ENCODE results near the gene FCN2. TPM values are rescaled to one million over a fixed set of nuclear protein-coding genes. Genes with fewer than 3 reads are reported as not detected.

The FCN2 gene
- total and polyA plus RNA-seq, 2 of the 4 experiments (the other 2 are of a cell fraction) = not detected

DNA sequence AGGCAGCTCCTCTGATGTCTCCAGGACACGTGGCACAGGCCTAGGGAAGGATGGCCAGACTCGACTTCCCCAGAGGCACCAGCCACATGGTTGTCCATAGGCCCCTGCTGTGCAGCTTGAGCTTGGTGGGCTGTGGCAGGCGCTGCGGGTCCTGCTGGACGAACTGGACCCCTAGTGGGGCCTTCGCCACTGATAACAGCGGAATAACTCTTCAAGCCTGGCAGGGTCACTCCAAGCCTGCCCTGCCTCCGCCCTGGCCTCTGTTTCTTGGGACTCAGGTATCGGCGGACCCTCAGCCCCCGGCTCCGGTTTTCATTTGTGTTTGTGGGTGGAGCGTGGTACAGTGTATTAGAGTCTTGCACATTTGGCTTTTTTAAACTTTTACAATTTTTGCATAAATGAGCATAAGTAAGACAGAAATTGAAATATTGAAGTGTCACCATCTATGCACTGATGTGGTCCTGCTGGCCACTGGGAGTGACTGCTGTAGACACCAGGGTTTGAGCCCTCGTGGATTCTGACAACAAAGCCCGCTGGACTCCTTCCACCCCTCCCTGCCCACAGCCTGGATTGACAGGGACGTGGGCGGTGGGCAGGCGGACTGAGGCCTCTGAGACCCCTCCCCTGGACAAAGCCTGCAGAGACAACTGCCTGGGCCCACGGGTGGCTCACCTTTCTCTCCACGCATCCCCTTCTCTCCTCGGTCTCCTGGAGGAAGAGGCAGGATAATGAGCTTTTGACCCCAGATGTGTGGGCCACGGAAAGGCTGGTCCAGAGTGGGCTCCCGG, 33.3 kb downstream of the FCN2 start:
- Histone ChIP-seq H3K14ac (replicated peaks; ENCODE audit: low read depth, low read length) (no peak overlapping the region), H3K9ac (ENCODE audit: low read depth, low read length) (no peak overlapping the region), H3K27me3 (ENCODE audit: control insufficient read depth, insufficient read depth, low read length) (peaks cover 43% of the 10 kb centered on the region), H2BK120ac (ENCODE audit: low read depth, low read length) (no peak overlapping the region), H3K23ac (ENCODE audit: low read depth, low read length) (no peak overlapping the region), H4K91ac (ENCODE audit: insufficient read depth, low read depth, low read length) (no peak overlapping the region), H3K18ac (ENCODE audit: low read depth, low read length) (no peak overlapping the region), H3K9me1 (ENCODE audit: insufficient read depth, low read length) (no peaks in the 10 kb centered on the region), H4K8ac (ENCODE audit: low read depth in 2 of 2, low read length in 2 of 2) (no peak overlapping the region), H3K4ac (ENCODE audit: low read depth, low read length) (no peak overlapping the region), H3K79me1 (ENCODE audit: low read depth in 1 of 2, low read length in 2 of 2) (no peaks in the 10 kb centered on the region), H4K5ac (ENCODE audit: low read depth, low read length) (no peak overlapping the region), H2BK20ac (ENCODE audit: low read depth, low read length) (no peak overlapping the region), H2AK5ac (ENCODE audit: low read depth, low read length) (no peak overlapping the region), H2AFZ (replicated peaks; ENCODE audit: low read length, poor library complexity) (no peak overlapping the region), H3K27ac (ENCODE audit: insufficient read depth, low read length) (no peak overlapping the region), H2BK5ac (ENCODE audit: low read depth, low read length, poor library complexity, severe bottlenecking) (no peak overlapping the region), H2BK15ac (ENCODE audit: low read depth, low read length) (no peak overlapping the region), H3K56ac (ENCODE audit: extremely low read depth, insufficient read depth, low read length) (no peak overlapping the region), H3K4me2 (ENCODE audit: low read depth, low read length) (no peak overlapping the region), H3K4me3 (ENCODE audit: insufficient read depth, low read depth, low read length) (no peak overlapping the region), H2AK9ac (replicated peaks; ENCODE audit: low read depth, low read length, poor library complexity) (no peak overlapping the region), H3K9me3 (ENCODE audit: control insufficient read depth, insufficient read depth, low read length) (no peaks in the 10 kb centered on the region; the same call in 1 of the 2 replicates), H3K4me1 (ENCODE audit: control insufficient read depth, insufficient read depth, low read length) (no peaks in the 10 kb centered on the region), H4K20me1 (ENCODE audit: insufficient read depth, low read length) (no peaks in the 10 kb centered on the region), H3K36me3 (ENCODE audit: control insufficient read depth, insufficient read depth, low read length) (no peaks in the 10 kb centered on the region)
- no TSS peak for BruUV-seq (replicated peaks)
- ChIA-PET CTCF (no interaction called here), POLR2A (ENCODE audit: unreplicated experiment) (no interaction called here)
- in situ Hi-C loops (cut with MboI; ENCODE audit: low sequenced_read_pairs) (no loop called here), dilution Hi-C loops (cut with HindIII; ENCODE audit: low sequenced_read_pairs, unreplicated experiment) (no loop called here), intact Hi-C loops (cut with micrococcal nuclease) (no loop called here)
- TF ChIP-seq MXI1 (IDR thresholded peaks at IDR 0.05; ENCODE audit: borderline replicate concordance, low read depth, low read length) (no peak), RAD21 (IDR thresholded peaks at IDR 0.05; ENCODE audit: low read length) (no peak), RFX5 (IDR thresholded peaks at IDR 0.05; ENCODE audit: low read depth, low read length) (no peak), FOS (IDR thresholded peaks at IDR 0.05; ENCODE audit: low read depth, low read length) (no peak), ELK1 (IDR thresholded peaks at IDR 0.05; ENCODE audit: borderline replicate concordance, low read depth, low read length) (no peak), CEBPB (IDR thresholded peaks at IDR 0.05; ENCODE audit: low read depth, low read length) (no peak), SMC3 (IDR thresholded peaks at IDR 0.05; ENCODE audit: low read depth, low read length) (no peak), POLR2A (IDR thresholded peaks at IDR 0.05; ENCODE audit: low read depth, low read length) (no peak), RCOR1 (IDR thresholded peaks at IDR 0.05; ENCODE audit: insufficient replicate concordance, low read length) (no peak), BHLHE40 (IDR thresholded peaks at IDR 0.05; ENCODE audit: low read depth, low read length) (no peak), NFE2L2 (IDR thresholded peaks at IDR 0.05; ENCODE audit: low read depth, low read length) (no peak), MAFK (IDR thresholded peaks at IDR 0.05; ENCODE audit: low read depth, low read length) (no peak), CHD1 (IDR thresholded peaks at IDR 0.05; ENCODE audit: low read depth, low read length) (no peak), MAZ (IDR thresholded peaks at IDR 0.05; ENCODE audit: borderline replicate concordance, low read depth, low read length) (no peak)
- TF ChIP-seq, protein P1, sequence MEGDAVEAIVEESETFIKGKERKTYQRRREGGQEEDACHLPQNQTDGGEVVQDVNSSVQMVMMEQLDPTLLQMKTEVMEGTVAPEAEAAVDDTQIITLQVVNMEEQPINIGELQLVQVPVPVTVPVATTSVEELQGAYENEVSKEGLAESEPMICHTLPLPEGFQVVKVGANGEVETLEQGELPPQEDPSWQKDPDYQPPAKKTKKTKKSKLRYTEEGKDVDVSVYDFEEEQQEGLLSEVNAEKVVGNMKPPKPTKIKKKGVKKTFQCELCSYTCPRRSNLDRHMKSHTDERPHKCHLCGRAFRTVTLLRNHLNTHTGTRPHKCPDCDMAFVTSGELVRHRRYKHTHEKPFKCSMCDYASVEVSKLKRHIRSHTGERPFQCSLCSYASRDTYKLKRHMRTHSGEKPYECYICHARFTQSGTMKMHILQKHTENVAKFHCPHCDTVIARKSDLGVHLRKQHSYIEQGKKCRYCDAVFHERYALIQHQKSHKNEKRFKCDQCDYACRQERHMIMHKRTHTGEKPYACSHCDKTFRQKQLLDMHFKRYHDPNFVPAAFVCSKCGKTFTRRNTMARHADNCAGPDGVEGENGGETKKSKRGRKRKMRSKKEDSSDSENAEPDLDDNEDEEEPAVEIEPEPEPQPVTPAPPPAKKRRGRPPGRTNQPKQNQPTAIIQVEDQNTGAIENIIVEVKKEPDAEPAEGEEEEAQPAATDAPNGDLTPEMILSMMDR (conservative IDR thresholded peaks at IDR 0.05; ENCODE audit: low read depth, low read length) = no peak
- TF ChIP-seq, protein P2, sequence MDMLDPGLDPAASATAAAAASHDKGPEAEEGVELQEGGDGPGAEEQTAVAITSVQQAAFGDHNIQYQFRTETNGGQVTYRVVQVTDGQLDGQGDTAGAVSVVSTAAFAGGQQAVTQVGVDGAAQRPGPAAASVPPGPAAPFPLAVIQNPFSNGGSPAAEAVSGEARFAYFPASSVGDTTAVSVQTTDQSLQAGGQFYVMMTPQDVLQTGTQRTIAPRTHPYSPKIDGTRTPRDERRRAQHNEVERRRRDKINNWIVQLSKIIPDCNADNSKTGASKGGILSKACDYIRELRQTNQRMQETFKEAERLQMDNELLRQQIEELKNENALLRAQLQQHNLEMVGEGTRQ (IDR thresholded peaks at IDR 0.05; ENCODE audit: low read depth, low read length) = no peak
- WGBS, 2 experiments (ENCODE audit: extremely low coverage in 2 of 2, insufficient read length in 1 of 2) = 67% methylated on average over 7 of the region's 23 CpGs; no CpG with 5 or more reads in 1 of the 2 experiments
- DNase-seq (no peak), ATAC-seq (ENCODE audit: low read depth) (no peak)

All from IMR-90 (cell line).